UCSD-AML1 (cell line): ENCODE data around the gene SLBP.

Experiments used
- DNase-seq: peaks from one replicate; lab custom pipeline; 2025; ENCODE audit not compliant: unreplicated experiment; lab: John Stamatoyannopoulos, UW

SLBP gene

DNA sequence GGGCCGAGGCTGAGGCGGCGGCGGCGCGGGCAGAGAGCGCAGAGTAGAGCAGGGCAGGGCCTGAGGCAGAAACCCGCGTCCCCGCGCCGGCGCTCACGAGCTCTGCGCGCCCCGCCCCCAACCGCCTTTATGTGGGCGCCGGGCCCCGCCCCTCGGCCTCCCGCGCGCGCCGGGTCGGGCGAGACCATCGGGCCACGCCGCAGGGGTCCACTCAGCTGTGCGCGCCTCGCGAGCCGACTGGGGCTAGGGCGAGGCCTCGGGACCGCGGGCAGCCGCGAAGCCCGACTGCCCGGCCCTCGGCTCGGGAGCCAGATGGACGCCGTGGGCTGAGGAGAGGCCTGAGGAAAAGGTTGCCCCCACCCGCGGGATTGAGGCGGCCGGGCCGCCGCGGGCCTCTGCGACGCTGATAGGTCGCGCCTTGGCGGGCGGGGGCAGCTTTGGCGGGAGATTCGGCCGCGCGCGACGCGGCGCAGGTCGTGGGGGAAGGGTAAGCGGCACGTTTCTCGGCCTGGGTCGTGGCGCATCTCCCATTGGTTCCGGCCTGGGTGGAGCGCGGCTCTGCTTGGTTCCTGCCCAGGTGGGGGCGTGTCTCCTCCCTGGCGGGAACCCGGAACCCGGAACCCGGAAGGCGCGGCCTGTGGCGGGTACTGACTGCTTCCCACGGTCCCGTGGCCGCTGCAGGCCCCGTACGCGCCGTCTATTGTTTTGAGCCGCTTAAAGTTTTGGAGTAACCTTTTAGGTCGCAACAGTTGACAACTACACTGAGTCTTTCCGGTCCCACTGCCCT lies at the start of gene SLBP:
SLBP (minus strand) TSS at position 104 of the 787 bp plus-strand sequence. CDS start 131 bp downstream, outside the sequence.
- peak; percentile 98 for DNase-seq

DNA sequence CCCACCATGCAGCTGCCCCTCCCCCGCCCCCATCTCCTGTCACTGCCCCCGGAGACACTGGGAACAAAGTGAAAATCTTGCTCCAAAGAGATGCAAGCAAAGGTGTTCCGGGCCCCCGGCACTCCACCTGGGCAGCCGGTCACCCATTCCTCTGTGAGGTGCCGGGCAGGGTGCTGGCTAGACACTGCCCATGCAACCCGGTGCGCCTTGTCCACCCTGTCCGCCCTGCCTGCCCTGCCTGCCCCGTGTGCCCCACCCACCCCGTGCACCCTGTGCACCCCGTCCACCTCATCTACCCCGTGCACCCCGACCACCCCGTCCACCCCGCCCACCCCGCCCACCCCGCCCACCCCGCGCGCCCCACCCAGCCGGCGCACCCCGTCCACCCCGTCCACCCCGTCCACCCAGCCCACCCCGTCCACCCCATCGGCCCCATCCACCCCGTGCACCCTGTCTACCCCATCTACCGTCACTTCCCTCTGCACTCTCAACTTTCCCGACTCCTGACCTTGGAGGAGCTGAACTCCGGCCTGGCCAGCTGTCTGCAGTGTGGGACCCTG lies 49.1 kb upstream of the SLBP start:
- no peak for DNase-seq

- no peak for DNase-seq
Observed at GRCh38 chr4:1760521-1761071, 48.5 kb upstream of the SLBP start.

- DNase-seq: peak; percentile 65
Observed at GRCh38 chr4:1759818-1760223, 47.7 kb upstream of the SLBP start.

- no peak for DNase-seq
Observed at GRCh38 chr4:1759170-1759817, 47.2 kb upstream of the SLBP start.

GRCh38 chr4:1758306-1759121 lies 46.4 kb upstream of the SLBP start:
- DNase-seq: no peak

GRCh38 chr4:1757836-1758235 lies 45.7 kb upstream of the SLBP start:
- no peak for DNase-seq

DNA sequence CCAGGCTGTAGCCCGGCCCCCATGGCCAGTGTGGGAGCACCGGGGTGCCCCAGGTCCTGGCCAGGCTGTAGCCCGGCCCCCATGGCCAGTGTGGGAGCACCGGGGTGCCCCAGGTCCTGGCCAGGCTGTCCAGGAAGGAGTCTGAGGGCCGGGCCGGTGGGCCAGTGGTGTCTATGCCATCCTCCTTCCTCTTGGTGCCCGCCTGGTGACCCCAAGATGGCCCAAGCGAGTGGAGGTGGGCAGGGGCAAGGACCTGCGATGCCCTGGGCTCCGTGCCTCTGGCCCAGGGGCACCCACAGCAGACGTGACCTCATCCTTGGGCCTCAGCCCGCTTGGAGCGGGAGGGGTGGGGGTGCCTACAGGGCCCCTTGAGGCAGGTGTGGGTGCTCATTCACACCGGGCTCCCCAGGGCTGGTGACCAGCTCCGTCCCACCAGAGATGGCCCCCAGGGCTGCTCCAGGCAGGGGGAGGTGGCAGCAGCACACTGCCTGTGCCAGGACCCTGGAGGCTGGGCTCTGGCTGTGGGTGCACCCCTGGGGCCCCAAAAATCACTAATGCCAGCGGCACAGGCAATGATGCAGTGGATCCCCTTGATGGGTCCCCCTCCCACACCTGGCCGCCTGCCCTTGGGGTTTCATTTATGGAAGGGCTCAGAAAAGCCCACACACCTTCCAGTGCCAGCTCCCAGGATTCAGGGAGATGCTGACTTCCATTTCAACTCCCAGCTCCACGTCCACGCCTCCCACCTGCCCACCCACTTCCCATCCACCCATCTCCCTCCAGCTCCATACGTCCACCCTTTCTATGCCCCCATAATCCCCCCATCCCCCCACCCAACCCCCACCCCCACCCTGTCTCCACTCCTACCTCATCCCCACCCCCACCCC lies 45.0 kb upstream of the SLBP start:
- DNase-seq: no peak

DNA sequence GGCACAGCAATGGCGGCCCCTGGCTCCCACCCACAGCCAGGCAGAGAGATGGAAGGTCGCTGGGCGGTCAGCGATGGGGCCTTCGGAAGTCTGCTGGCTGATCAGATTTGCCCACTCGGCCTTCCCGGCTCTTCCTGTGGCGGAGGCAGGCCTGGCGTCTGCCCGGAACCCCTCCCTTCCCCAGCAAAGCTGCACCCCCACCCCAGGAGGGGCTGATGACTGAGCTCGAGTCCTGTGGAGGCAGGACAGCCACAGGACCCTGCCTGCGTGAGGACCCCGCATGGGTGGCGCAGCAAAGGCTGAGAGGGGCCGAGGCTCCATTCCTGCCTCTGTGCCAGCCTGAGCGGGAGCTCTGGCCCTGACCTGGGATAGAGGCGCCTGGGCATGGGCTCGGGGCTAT lies 44.0 kb upstream of the SLBP start:
- no peak for DNase-seq

- DNase-seq: no peak
Observed at GRCh38 chr4:1755297-1755696, 43.2 kb upstream of the SLBP start.

DNA sequence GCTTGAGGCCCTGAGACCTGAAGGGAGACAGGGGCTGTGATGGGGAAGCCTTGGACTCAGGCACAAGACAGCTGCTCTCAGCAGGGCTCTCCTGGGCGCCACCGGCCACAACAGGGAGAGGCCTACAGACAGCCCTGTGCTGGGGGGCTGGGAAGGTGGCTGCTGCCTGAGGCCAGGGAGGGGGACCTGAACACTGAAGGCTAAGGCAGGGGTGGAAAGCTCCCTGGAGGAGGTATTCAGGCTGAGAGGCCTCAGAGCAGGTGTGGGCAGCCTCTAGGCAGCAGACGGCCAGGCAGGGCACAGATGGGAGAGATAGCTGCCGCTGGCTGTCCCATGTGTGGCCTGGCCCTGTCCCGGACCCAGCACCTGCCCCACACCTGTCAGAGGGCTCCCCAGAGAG lies 42.2 kb upstream of the SLBP start:
- no peak for DNase-seq

DNA sequence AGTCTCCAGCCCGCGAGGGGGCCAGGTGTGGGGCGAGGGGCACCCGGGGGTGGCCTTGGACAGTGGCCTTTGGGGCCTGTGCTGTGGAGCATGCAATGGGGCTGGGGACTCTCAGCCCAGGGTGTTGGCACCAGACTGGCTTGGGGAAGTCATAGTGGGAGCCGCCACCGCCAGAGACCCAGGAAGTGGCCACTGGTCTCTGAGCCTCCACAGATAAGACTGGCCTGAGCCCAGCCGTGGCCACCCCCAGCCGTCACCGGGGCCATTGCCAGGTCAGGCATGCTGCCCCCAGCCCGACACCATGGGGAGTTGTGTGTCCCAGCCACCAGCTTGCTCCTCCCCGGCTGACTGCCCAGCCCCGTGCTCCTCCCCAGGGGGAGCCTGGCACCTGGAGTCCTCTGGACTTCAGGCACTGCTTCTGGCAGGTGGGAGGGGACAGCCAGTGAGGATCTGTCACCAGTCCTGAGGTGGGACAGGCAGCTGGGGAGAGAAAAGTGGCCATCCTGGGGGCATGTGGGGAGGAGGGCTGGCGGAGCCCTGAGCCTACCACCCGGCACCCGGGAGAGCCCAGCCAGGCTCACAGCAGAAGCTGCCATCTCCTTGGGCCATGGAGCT lies 41.7 kb upstream of the SLBP start:
- DNase-seq: peak; percentile 53

DNA sequence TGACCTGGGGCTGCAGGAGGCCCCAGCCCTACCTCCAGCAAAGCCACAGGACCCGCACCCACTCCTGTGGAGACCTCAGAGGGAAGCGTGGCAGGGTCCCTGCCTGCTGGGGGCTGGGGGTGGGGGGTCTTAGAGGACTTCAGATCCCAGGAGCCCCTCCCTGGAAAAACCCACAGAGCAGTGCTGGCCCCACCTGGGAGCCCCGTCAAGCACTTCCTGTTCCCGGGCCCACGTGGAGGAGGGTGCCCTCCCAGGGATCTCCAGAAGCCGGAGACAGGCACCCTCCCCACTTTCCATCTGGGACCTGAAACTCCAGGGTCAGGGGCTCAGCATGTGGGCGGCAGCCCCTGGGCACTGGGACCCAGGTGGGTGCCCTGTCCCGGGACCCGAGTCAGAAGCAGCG lies 41.2 kb upstream of the SLBP start:
- peak; percentile 56 for DNase-seq

DNA sequence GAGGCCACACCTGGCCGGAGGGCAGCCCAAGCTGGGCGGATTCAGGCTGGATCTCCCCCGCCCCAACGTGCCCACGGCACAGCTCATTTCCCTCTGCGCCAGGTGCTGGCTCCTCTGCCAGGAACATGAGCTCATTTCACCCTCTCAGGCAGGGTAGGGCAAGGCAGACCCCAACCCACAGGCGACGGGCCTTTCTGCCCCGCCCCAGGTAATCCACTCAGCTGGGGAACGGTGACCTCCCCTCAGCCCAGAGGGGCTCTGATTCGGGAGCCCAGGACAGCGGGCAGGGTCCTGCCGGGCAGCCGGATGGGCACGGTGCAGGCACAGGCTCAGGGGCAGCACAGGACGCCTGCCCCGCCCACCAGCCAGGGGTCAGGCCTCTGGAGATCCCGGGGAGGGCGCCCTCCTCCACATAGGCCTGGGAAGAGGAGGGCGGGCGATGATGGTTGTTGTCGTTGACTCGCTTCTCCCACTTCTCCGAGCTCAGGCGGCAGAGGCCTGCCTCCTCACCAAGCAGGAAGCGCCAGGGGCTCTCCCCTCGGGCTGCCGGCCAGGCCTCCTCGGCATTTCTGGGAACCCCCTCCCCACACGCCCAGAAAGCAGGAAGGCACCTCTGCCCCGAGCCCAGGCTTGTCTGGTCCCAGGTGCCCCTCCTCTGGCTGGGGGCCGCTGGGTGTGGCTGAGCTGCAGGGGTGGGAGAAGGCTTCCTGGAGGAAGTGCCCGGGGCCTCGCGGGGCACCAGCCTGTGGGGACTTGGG lies 40.3 kb upstream of the SLBP start:
- peak; percentile 79 for DNase-seq

GRCh38 chr4:1751919-1752283 lies 39.8 kb upstream of the SLBP start:
- DNase-seq: no peak

DNA sequence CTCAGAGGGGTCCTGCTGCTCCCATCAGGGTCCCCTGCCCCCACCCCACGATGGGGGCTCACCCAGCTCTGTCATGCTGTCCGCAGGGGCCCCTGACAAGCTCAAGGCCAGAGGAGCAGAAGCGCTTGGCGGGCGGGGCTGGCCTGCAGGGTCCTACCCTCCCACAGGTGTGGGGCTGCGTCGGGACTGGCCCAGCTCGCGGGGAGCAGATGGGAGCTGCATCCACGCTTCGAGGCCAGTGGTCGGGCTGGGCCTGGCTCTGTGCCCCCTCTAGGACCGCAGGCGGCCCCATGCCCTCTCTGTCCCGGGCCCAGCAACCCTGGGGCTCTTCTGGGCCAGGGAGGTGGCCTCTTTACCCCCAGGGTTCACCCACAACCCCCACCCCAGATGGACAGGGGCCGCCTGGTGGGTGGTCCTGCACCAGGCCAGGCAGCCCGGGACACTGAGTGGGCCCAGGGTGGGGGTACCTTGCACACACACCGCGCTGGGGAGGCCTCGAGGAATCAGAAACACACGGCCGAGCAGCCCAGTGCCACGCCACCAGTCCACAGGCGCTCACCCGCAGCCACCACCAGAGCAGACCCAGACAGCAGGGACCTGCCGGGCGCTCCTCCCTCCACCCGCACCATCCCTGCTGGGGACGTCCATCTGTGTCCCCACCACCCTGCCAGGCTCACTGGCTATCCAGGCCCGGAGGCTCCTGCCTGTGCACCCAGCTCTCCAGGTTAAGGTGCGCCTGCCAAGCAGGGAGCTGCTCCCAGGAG lies 39.2 kb upstream of the SLBP start:
- DNase-seq: no peak

DNA sequence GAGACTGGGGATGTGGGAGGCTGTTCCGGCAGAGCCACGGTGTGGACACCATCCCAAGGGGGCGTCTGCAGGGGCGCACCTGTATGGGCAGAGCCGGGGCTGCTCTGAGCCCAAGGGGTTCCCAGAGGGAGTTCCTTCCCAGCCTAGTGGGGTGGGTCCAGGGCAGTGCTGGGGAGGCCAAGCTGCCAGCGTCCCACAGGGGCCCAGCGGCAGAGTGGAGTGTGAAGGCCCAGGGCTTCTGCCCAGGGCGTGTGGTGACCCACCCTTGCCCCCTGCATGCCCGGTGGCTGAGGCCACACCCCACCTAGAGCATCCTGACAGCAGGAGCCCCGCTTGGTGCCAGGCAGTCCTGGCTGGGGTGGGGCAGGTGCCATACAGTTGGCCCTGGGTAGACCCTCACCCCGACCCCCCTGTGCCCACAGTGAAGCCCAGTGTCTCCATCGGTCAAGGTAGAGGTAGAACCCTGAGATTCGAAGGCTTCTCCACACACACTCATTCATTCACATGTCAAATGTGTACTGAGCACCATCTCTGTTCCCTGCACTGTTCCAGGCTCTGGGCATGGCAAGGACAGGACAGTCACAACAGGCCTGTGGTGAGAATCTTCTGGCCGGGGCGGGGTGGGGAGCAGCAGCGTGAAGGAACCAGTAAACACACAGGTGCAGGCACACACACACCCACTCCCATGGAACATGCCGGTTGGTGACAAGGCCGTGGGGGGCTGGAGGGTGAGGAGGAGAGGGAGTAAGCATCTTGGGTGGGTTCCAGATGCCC lies 38.4 kb upstream of the SLBP start:
- DNase-seq: no peak

DNA sequence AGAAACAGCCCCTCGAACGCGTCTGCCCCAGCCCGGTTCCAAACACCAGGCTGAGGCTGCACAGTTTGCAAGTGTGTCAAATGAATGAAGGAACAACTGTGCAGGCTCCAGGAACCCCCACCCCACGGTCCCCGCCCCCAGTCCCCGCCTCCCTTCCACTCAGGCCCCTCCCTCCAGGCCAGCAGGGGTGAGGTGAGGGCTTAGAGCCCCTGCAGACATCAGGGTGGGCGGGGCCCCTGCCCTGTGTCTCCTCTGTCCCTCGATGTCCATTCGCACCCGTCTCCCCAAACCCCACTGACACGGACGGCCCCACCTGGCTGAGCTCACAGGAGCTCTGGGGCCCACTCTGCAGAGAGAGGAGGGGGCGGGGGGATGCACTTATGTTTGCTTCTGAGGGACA lies 37.7 kb upstream of the SLBP start:
- DNase-seq: no peak
